K562 (cell line): ENCODE results near the gene CDKL4. TPM values are rescaled to one million over a fixed set of nuclear protein-coding genes. Genes with fewer than 3 reads are reported as not detected.
"Not testable (repeated sequence)": the region's sequence is repeated elsewhere in the genome, so short reads cannot be mapped to it uniquely, and the experiment has no call there.

Source experiments
- ATAC-seq: fragments of 200-7000 bp; cut with Tn5 transposase; 3 replicates; pipeline ENCODE4 v1.9.1; 2020; ENCODE audit warnings: moderate library complexity
- BruUV-seq: library from RNA; stranded (reverse); fragments of 400-500 nt; replicated peaks from 2 replicates; lab custom pipeline; 2021; lab: Mats Ljungman, UMichigan
- CTCF ChIA-PET: fragments of 300-600 bp; formaldehyde crosslinking; extraction: SDS; loops from one replicate; lab custom pipeline; 2021; ENCODE audit warnings: low intra/inter-chr PET ratio; lab: Yijun Ruan, JAX
- POLR2A ChIA-PET: fragments of 300-600, 350-650 bp; sonication (Branson Sonifier 250); formaldehyde crosslinking; extraction: SDS; loops from one replicate; lab custom pipeline; 2021; ENCODE audit warnings: antibody characterized with exemption, inconsistent platforms; lab: Yijun Ruan, JAX
- DNase-seq, 4 experiments: peaks; one replicate each; pipeline versions ENCODE4 v3.0.0 to v3.0.0-alpha.2; 2011 to 2018; ENCODE audit warnings: low spot score in 3 of 4, mixed read lengths in 3 of 4; ENCODE audit errors: extremely low read depth in 1 of 4
- FAIRE-seq: peaks from 2 replicates; lab custom pipeline; 2011; peaks lifted over from hg19 to GRCh38; lab: Jason Lieb, UNC
- H2AFZ ChIP-seq: 2 replicates; pipeline ENCODE4 v1.6.0; 2011; ENCODE audit warnings: low read depth, low read length, control low read depth, inconsistent platforms
- H3K27ac ChIP-seq: fragments of 200-600 bp; 3 replicates; pipeline ENCODE4 v1.8.0; 2011; ENCODE audit warnings: low read depth, mild to moderate bottlenecking, control low read depth, inconsistent platforms, low read length, moderate library complexity, mixed read lengths; ENCODE audit errors: extremely low read depth
- H3K27me3 ChIP-seq, 2 experiments: fragments of 300-600 bp in 1 of 2; 2 replicates in 1 of 2; 3 replicates in 1 of 2; pipeline versions ENCODE4 v1.6.0 to v1.8.0; 2011; ENCODE audit warnings: inconsistent platforms in 2 of 2, low read length in 2 of 2, mild to moderate bottlenecking in 1 of 2, mixed read lengths in 1 of 2, moderate library complexity in 1 of 2; ENCODE audit not compliant: control insufficient read depth in 2 of 2, insufficient read depth in 2 of 2
- H3K36me3 ChIP-seq: fragments of 300-600 bp; 3 replicates; pipeline ENCODE4 v1.8.0; 2011; ENCODE audit warnings: mild to moderate bottlenecking, low read length, inconsistent platforms; ENCODE audit not compliant: control insufficient read depth, insufficient read depth
- H3K4me1 ChIP-seq, 2 experiments: fragments of 200-600 bp in 1 of 2; replicated peaks in 1 of 2; 2 replicates in 1 of 2; 3 replicates in 1 of 2; pipeline versions ENCODE4 v1.5.1 to v1.8.0; 2011; ENCODE audit warnings: inconsistent platforms in 2 of 2, low read length in 2 of 2, mild to moderate bottlenecking in 1 of 2, mixed read lengths in 1 of 2, moderate library complexity in 1 of 2; ENCODE audit not compliant: control insufficient read depth in 2 of 2, insufficient read depth in 2 of 2
- H3K4me2 ChIP-seq: 2 replicates; pipeline ENCODE4 v1.6.1; 2011; ENCODE audit warnings: low read length, control low read depth, inconsistent platforms, mixed read lengths; ENCODE audit not compliant: insufficient read depth
- H3K4me3 ChIP-seq: fragments of 200-600 bp; sonication (generic), shearing (Covaris generic); 2 replicates; pipeline ENCODE4 v1.5.1; 2016; ENCODE audit warnings: control low read depth, inconsistent platforms
- H3K79me2 ChIP-seq: fragments of 200-600 bp; 3 replicates; pipeline ENCODE4 v1.8.0; 2011; ENCODE audit warnings: low read length, inconsistent platforms; ENCODE audit not compliant: control insufficient read depth, insufficient read depth
- H3K9ac ChIP-seq, 2 experiments: 2 replicates each; pipeline versions ENCODE4 v1.6.0 to v1.6.1; 2011; ENCODE audit warnings: low read depth in 2 of 2, low read length in 2 of 2, control low read depth in 1 of 2, inconsistent platforms in 1 of 2, mild to moderate bottlenecking in 1 of 2, mixed read lengths in 1 of 2; ENCODE audit not compliant: insufficient read depth in 1 of 2
- H3K9me1 ChIP-seq: one replicate; pipeline ENCODE4 v1.6.0; 2011; ENCODE audit warnings: inconsistent platforms, mild to moderate bottlenecking, low read length, moderate library complexity; ENCODE audit not compliant: control insufficient read depth, insufficient read depth
- H3K9me3 ChIP-seq: replicated peaks from 2 replicates; pipeline ENCODE4 v1.5.1; 2011; ENCODE audit warnings: low read depth, low read length, inconsistent platforms; ENCODE audit not compliant: control insufficient read depth, insufficient read depth
- H4K20me1 ChIP-seq: replicated peaks from 2 replicates; pipeline ENCODE4 v1.6.1; 2011; ENCODE audit warnings: low read length, inconsistent platforms, mixed read lengths; ENCODE audit not compliant: control insufficient read depth, insufficient read depth
- BCOR ChIP-seq: fragments of 450-650 bp; IDR thresholded peaks from 2 replicates; pipeline ENCODE4 v1.6.1; 2016
- BRD9 ChIP-seq: fragments of 450-650 bp; IDR thresholded peaks from 2 replicates; pipeline ENCODE4 v1.6.1; 2018; ENCODE audit warnings: low read depth; ENCODE audit not compliant: partially characterized antibody
- ID3 ChIP-seq, 2 experiments: fragments of 250-450 bp in 1 of 2; fragments of 450-650 bp in 1 of 2; sonication (Bioruptor Pico) in 1 of 2; IDR thresholded peaks; 2 replicates each; pipeline versions ENCODE4 v1.6.1 to v1.8.0; 2016 to 2021; ENCODE audit warnings: mild to moderate bottlenecking in 2 of 2, moderate library complexity in 2 of 2, missing compliant biosample characterization in 1 of 2, missing genetic modification characterization in 1 of 2
- POLR3A ChIP-seq: IDR thresholded peaks from 2 replicates; pipeline ENCODE4 v1.6.1; 2011; ENCODE audit warnings: borderline replicate concordance, mild to moderate bottlenecking, moderate library complexity; ENCODE audit not compliant: insufficient read length, insufficient read depth; ENCODE audit errors: extremely low read depth
- PRDM10 ChIP-seq: fragments of 450-650 bp; IDR thresholded peaks from 2 replicates; pipeline ENCODE4 v1.6.1; 2018; ENCODE audit not compliant: partially characterized antibody
- SMAD4 ChIP-seq: fragments of 250-450 bp; sonication (Bioruptor Pico); conservative IDR thresholded peaks from 2 replicates; pipeline ENCODE4 v1.8.0; 2021; ENCODE audit warnings: inconsistent platforms, mild to moderate bottlenecking, moderate library complexity
- ZNF316 ChIP-seq: fragments of 450-650 bp; IDR thresholded peaks from 2 replicates; pipeline ENCODE4 v1.6.1; 2016
- WGBS: fragments of 100-300 bp; shearing (Covaris generic); methylation state at CpG from one replicate; pipeline ENCODE4 v1.1.6; 2016; ENCODE audit warnings: low coverage, mixed read lengths; ENCODE audit not compliant: insufficient coverage; ENCODE audit errors: missing lambda C conversion rate; 5-methylcytosine and 5-hydroxymethylcytosine counted together
- in situ Hi-C: fragments of 300-500 bp; cut with MboI; formaldehyde crosslinking; loops from 4 replicates; pipeline ENCODE4 v1.15.0; 2018; ENCODE audit warnings: inconsistent platforms, mixed read lengths
- intact Hi-C: fragments of 100-400 bp; cut with micrococcal nuclease; formaldehyde crosslinking; loops from 2 replicates; pipeline ENCODE4 v1.14.2; 2022
- polyA plus RNA-seq, 8 experiments: library from polyadenylated mRNA; depleted of rRNA in 4 of 8; stranded (reverse) in 5 of 8; unstranded in 3 of 8; fragments of >200 nt; fragmentation: Nextera tagmentation in 2 of 8; fragmentation: Illumina TruSeq in 1 of 8; extraction: Ambion mirVana in 2 of 8; extraction: Trizol in 1 of 8; gene quantifications; 2 replicates each; pipeline versions ENCODE4 v1.2.1 to v1.2.3, GENCODE V29; 2011 to 2014; ENCODE audit warnings: inconsistent platforms in 1 of 8, missing spikeins in 1 of 8
- total RNA-seq, 7 experiments: library from RNA; depleted of rRNA in 6 of 7; stranded (reverse); fragments of >200 nt in 6 of 7; fragmentation: Illumina TruSeq in 2 of 7; extraction: Trizol in 2 of 7; gene quantifications; 2 replicates each; pipeline versions ENCODE4 v1.2.1 to v1.2.3, GENCODE V29; 2011 to 2021; ENCODE audit warnings: low replicate concordance in 1 of 7

The CDKL4 gene
- total and polyA plus RNA-seq, 9 of the 15 experiments (the other 6 are each of a cell fraction or from before 2014, with no cell fraction given): not detected

GRCh38 chr2:39140948-39141333, 102.8 kb downstream of the CDKL4 start:
- H3K79me2 ChIP-seq; DNase-seq; H3K4me3 ChIP-seq; in situ Hi-C loops; FAIRE-seq; H3K27me3 ChIP-seq; BruUV-seq; H3K36me3 ChIP-seq; intact Hi-C loops; H3K9me3 ChIP-seq; H2AFZ ChIP-seq; ATAC-seq; H4K20me1 ChIP-seq; H3K9me1 ChIP-seq; CTCF ChIA-PET; H3K4me2 ChIP-seq; TF ChIP-seq ID3 (CRISPR knock-in tag; IDR thresholded peaks at IDR 0.05): not testable (repeated sequence)
- POLR2A ChIA-PET: interaction anchor here (0.6 kb wide), 1 partner anchor 17 kb away, joined by 3 read pairs; no protein-coding TSS in a partner anchor
- TF ChIP-seq PRDM10 (peak; percentile 62), ID3 (tag; IDR thresholded peaks at IDR 0.05) (0 out of 2 replicates have a peak, but pooled peaks have one; percentile 19), POLR3A (peak; percentile 17), ZNF316 (0 out of 2 replicates have a peak, but pooled peaks have one; percentile 5), BRD9 (peak; percentile 7), BCOR (0 out of 2 replicates have a peak, but pooled peaks have one; percentile 27), SMAD4 (CRISPR knock-in tag) (peak; percentile 35; the same call in 1 of the 2 replicates)
- WGBS: 68% methylated on average over 5 of the region's 7 CpGs
- peaks cover 12 to 31% of the 10 kb centered on the region in 2 experiments for H3K4me1 ChIP-seq
- peak overlapping the region; percentile 54; the same call in 2 of the 3 replicates for H3K27ac ChIP-seq
- H3K9ac ChIP-seq: 0 out of 4 replicates have a peak overlapping the region, but pooled peaks of 1 of the 2 experiments have one; percentile 0
